ENCODE measurements around the gene MYO3B.

GRCh38 chr2:170462433-170463205, 284.7 kb downstream of the MYO3B start:
- TF ChIP-seq POLR2A (IDR thresholded peaks at IDR 0.05; ENCODE audit: low read length) (no peak), GATA1 (IDR thresholded peaks at IDR 0.05; ENCODE audit: low read depth, low read length) (no peak)
